Duodenal mucosa (tissue), 2 donors: Measurements from ENCODE around the gene PEAK1.
"Not testable (repeated sequence)": the region's sequence is repeated elsewhere in the genome, so short reads cannot be mapped to it uniquely, and the experiment has no call there.

Experiments used
- H3K27ac ChIP-seq: one replicate; pipeline ENCODE4 v1.7.0; 2013; ENCODE audit warnings: low read depth, low read length
- H3K27me3 ChIP-seq, 2 donors: one replicate each; pipeline ENCODE4 v1.7.0; 2013; ENCODE audit warnings: low read length in 2 of 2, control low read depth in 1 of 2; ENCODE audit not compliant: insufficient read depth in 2 of 2, control insufficient read depth in 1 of 2
- H3K36me3 ChIP-seq, 2 donors: one replicate each; pipeline ENCODE4 v1.7.0; 2013; ENCODE audit warnings: low read length in 2 of 2, control low read depth in 1 of 2; ENCODE audit not compliant: insufficient read depth in 2 of 2, control insufficient read depth in 1 of 2
- H3K4me1 ChIP-seq, 2 donors: one replicate each; pipeline ENCODE4 v1.7.0; 2013; ENCODE audit warnings: low read length in 2 of 2, control low read depth in 1 of 2; ENCODE audit not compliant: insufficient read depth in 2 of 2, control insufficient read depth in 1 of 2
- H3K4me3 ChIP-seq, 2 donors: one replicate each; pipeline ENCODE4 v1.7.0; 2013; ENCODE audit warnings: low read length in 2 of 2, low read depth in 1 of 2
- H3K9ac ChIP-seq, 2 donors: one replicate each; pipeline ENCODE4 v1.7.0; 2013; ENCODE audit warnings: low read length in 2 of 2, low read depth in 1 of 2
- H3K9me3 ChIP-seq, 2 donors: one replicate each; pipeline ENCODE4 v1.7.0; 2013; ENCODE audit warnings: low read length in 2 of 2, control low read depth in 1 of 2; ENCODE audit not compliant: control insufficient read depth in 1 of 2

PEAK1 gene

GRCh38 chr15:77291107-77291506 lies 128.8 kb downstream of the PEAK1 start:
- Histone ChIP-seq H3K36me3 (no peaks in the 10 kb centered on the region), H3K27ac (no peak overlapping the region), H3K4me1 (peaks cover 0 to 3% of the 10 kb centered on the region in 2 donors), H3K27me3 (no peaks in the 10 kb centered on the region), H3K9me3 (no peaks in the 10 kb centered on the region), H3K9ac (no peak overlapping the region), H3K4me3 (no peak overlapping the region)

- no peak overlapping the region for H3K9ac ChIP-seq
- H3K4me3 ChIP-seq: no peak overlapping the region
- no peaks in the 10 kb centered on the region for H3K9me3 ChIP-seq
- peaks cover 0 to 3% of the 10 kb centered on the region in 2 donors for H3K4me1 ChIP-seq
- H3K27ac ChIP-seq: no peak overlapping the region
- H3K27me3 ChIP-seq: no peaks in the 10 kb centered on the region
- H3K36me3 ChIP-seq: peaks cover 0 to 6% of the 10 kb centered on the region in 2 donors
Observed at GRCh38 chr15:77287385-77287784, 132.5 kb downstream of the PEAK1 start.

- Histone ChIP-seq H3K9ac (no peak overlapping the region), H3K9me3 (no peaks in the 10 kb centered on the region), H3K27ac (no peak overlapping the region), H3K36me3 (peaks cover 0 to 6% of the 10 kb centered on the region in 2 donors), H3K27me3 (no peaks in the 10 kb centered on the region), H3K4me3 (no peak overlapping the region), H3K4me1 (peaks cover 0 to 3% of the 10 kb centered on the region in 2 donors)
Observed at GRCh38 chr15:77285057-77285997, 134.6 kb downstream of the PEAK1 start.

- H3K4me1 ChIP-seq: peaks cover 0 to under 1% of the 10 kb centered on the region in 2 donors
- no peak overlapping the region for H3K27ac ChIP-seq
- no peak overlapping the region for H3K9ac ChIP-seq
- no peaks in the 10 kb centered on the region for H3K9me3 ChIP-seq
- H3K4me3 ChIP-seq: no peak overlapping the region
- H3K36me3 ChIP-seq: peaks cover 0 to 6% of the 10 kb centered on the region in 2 donors
- H3K27me3 ChIP-seq: no peaks in the 10 kb centered on the region
Observed at GRCh38 chr15:77282333-77282732, 137.6 kb downstream of the PEAK1 start.

GRCh38 chr15:77276943-77277342 lies 143.0 kb downstream of the PEAK1 start:
- Histone ChIP-seq H3K9ac (no peak overlapping the region), H3K36me3 (no peaks in the 10 kb centered on the region), H3K4me3 (no peak overlapping the region), H3K9me3 (no peaks in the 10 kb centered on the region), H3K27me3 (no peaks in the 10 kb centered on the region), H3K27ac (no peak overlapping the region), H3K4me1 (no peaks in the 10 kb centered on the region)

- Histone ChIP-seq H3K9ac (no peak overlapping the region), H3K9me3 (no peaks in the 10 kb centered on the region), H3K36me3 (no peaks in the 10 kb centered on the region), H3K27me3 (no peaks in the 10 kb centered on the region), H3K27ac (no peak overlapping the region), H3K4me3 (no peak overlapping the region), H3K4me1 (no peaks in the 10 kb centered on the region)
Observed at GRCh38 chr15:77276096-77276495, 143.8 kb downstream of the PEAK1 start.

GRCh38 chr15:77273136-77273535 lies 146.8 kb downstream of the PEAK1 start:
- not testable (repeated sequence) for H3K36me3 ChIP-seq, H3K9ac ChIP-seq, H3K27me3 ChIP-seq, H3K4me1 ChIP-seq, H3K9me3 ChIP-seq, H3K4me3 ChIP-seq, H3K27ac ChIP-seq

- no peak overlapping the region for H3K9ac ChIP-seq
- H3K9me3 ChIP-seq: no peaks in the 10 kb centered on the region
- no peak overlapping the region for H3K4me3 ChIP-seq
- peaks cover 0 to 3% of the 10 kb centered on the region in 2 donors for H3K36me3 ChIP-seq
- no peak overlapping the region for H3K27ac ChIP-seq
- no peaks in the 10 kb centered on the region for H3K4me1 ChIP-seq
- H3K27me3 ChIP-seq: no peaks in the 10 kb centered on the region
Observed at GRCh38 chr15:77266708-77267386, 153.1 kb downstream of the PEAK1 start.

GRCh38 chr15:77255385-77255784 lies 164.5 kb downstream of the PEAK1 start:
- no peaks in the 10 kb centered on the region for H3K9me3 ChIP-seq
- H3K4me1 ChIP-seq: no peaks in the 10 kb centered on the region
- H3K4me3 ChIP-seq: no peak overlapping the region
- H3K9ac ChIP-seq: no peak overlapping the region
- no peak overlapping the region for H3K27ac ChIP-seq
- no peaks in the 10 kb centered on the region for H3K27me3 ChIP-seq
- peaks cover 0 to 4% of the 10 kb centered on the region in 2 donors for H3K36me3 ChIP-seq

- Histone ChIP-seq H3K9ac (no peak overlapping the region), H3K36me3 (peaks cover 0 to 4% of the 10 kb centered on the region in 2 donors), H3K27me3 (no peaks in the 10 kb centered on the region)
Observed at GRCh38 chr15:77251662-77252061, 168.2 kb downstream of the PEAK1 start.

More at GRCh38 chr15:77251662-77252061, 168.2 kb downstream of the PEAK1 start:
- no peaks in the 10 kb centered on the region for H3K9me3 ChIP-seq
- H3K27ac ChIP-seq: no peak overlapping the region
- H3K4me3 ChIP-seq: no peak overlapping the region
- no peaks in the 10 kb centered on the region for H3K4me1 ChIP-seq
